Measurements from ENCODE around the gene KIRREL1. TPM values are rescaled to one million over a fixed set of nuclear protein-coding genes. Genes with fewer than 3 reads are reported as not detected.

Gene KIRREL1
- total RNA-seq, 1 experiment from 2014 or later = 211 TPM

GRCh38 chr1:158087320-158087927 is 94.0 kb downstream of the KIRREL1 start:
- Histone ChIP-seq H3K27ac (ENCODE audit: low read depth, low read length, poor library complexity, severe bottlenecking) (peak overlapping the region; percentile 45), H3K4me3 (ENCODE audit: low read depth, low read length, poor library complexity, severe bottlenecking) (no peak overlapping the region), H3K27me3 (replicated peaks; ENCODE audit: insufficient read depth, low read depth, low read length, poor library complexity) (no peaks in the 10 kb centered on the region), H3K4me1 (ENCODE audit: insufficient read depth, low read length, poor library complexity, severe bottlenecking) (no peaks in the 10 kb centered on the region), H3K9me3 (ENCODE audit: low read depth, low read length, poor library complexity, severe bottlenecking) (no peaks in the 10 kb centered on the region), H3K36me3 (ENCODE audit: insufficient read depth, low read length, poor library complexity, severe bottlenecking) (peaks cover 98% of the 10 kb centered on the region)
- no TSS peak for BruUV-seq (replicated peaks)
- POLR2A ChIA-PET (ENCODE audit: low non-redundant PET) = no interaction called here
- TF ChIP-seq EZH2 (IDR thresholded peaks at IDR 0.05; ENCODE audit: borderline replicate concordance, low read depth, low read length, poor library complexity, severe bottlenecking) = no peak
- TF ChIP-seq, protein P1, sequence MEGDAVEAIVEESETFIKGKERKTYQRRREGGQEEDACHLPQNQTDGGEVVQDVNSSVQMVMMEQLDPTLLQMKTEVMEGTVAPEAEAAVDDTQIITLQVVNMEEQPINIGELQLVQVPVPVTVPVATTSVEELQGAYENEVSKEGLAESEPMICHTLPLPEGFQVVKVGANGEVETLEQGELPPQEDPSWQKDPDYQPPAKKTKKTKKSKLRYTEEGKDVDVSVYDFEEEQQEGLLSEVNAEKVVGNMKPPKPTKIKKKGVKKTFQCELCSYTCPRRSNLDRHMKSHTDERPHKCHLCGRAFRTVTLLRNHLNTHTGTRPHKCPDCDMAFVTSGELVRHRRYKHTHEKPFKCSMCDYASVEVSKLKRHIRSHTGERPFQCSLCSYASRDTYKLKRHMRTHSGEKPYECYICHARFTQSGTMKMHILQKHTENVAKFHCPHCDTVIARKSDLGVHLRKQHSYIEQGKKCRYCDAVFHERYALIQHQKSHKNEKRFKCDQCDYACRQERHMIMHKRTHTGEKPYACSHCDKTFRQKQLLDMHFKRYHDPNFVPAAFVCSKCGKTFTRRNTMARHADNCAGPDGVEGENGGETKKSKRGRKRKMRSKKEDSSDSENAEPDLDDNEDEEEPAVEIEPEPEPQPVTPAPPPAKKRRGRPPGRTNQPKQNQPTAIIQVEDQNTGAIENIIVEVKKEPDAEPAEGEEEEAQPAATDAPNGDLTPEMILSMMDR (conservative IDR thresholded peaks at IDR 0.05; ENCODE audit: low read depth, low read length) = peak; percentile 94
- peak; percentile 87 for DNase-seq (ENCODE audit: low spot score)
- intact Hi-C loops (cut with micrococcal nuclease; ENCODE audit: unreplicated experiment) = loop anchor here (1.0 kb wide), 2 partner anchors 94 to 117 kb away; partner anchors contain the start of gene KIRREL1
- CTCF ChIA-PET = interaction anchor here (0.6 to 2.8 kb wide), 10 partner anchors 9 to 248 kb away, joined by 3 to 28 read pairs (median 4); partner anchors contain the start of gene KIRREL1

DNA sequence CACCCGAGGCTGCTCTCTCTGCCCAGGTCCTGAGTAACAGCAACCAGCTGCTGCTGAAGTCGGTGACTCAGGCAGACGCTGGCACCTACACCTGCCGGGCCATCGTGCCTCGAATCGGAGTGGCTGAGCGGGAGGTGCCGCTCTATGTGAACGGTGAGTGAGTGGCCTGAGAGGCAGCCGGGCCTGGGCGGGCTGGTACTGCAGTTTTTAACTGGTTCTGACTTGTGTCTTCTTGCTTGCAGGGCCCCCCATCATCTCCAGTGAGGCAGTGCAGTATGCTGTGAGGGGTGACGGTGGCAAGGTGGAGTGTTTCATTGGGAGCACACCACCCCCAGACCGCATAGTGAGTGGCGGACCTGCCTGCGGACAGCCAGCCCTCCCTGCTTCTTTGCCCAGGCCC is 96.0 kb downstream of the KIRREL1 start:
- Histone ChIP-seq H3K4me1 (ENCODE audit: insufficient read depth, low read length, poor library complexity, severe bottlenecking) (no peaks in the 10 kb centered on the region), H3K36me3 (ENCODE audit: insufficient read depth, low read length, poor library complexity, severe bottlenecking) (peaks cover 99% of the 10 kb centered on the region), H3K27me3 (replicated peaks; ENCODE audit: insufficient read depth, low read depth, low read length, poor library complexity) (no peaks in the 10 kb centered on the region), H3K27ac (ENCODE audit: low read depth, low read length, poor library complexity, severe bottlenecking) (peak overlapping the region; percentile 56), H3K9me3 (ENCODE audit: low read depth, low read length, poor library complexity, severe bottlenecking) (no peaks in the 10 kb centered on the region), H3K4me3 (ENCODE audit: low read depth, low read length, poor library complexity, severe bottlenecking) (no peak overlapping the region)
- BruUV-seq (replicated peaks) = no TSS peak
- ChIA-PET CTCF (no interaction called here), POLR2A (ENCODE audit: low non-redundant PET) (no interaction called here)
- intact Hi-C loops (cut with micrococcal nuclease; ENCODE audit: unreplicated experiment) = no loop called here
- no peak for DNase-seq (ENCODE audit: low spot score)
- TF ChIP-seq EZH2 (IDR thresholded peaks at IDR 0.05; ENCODE audit: borderline replicate concordance, low read depth, low read length, poor library complexity, severe bottlenecking) = no peak
- TF ChIP-seq, protein P1 (conservative IDR thresholded peaks at IDR 0.05; ENCODE audit: low read depth, low read length) = no peak

GRCh38 chr1:158089925-158090637 is 96.6 kb downstream of the KIRREL1 start:
- DNase-seq (ENCODE audit: low spot score) = no peak
- BruUV-seq (replicated peaks) = no TSS peak
- intact Hi-C loops (cut with micrococcal nuclease; ENCODE audit: unreplicated experiment) = no loop called here
- Histone ChIP-seq H3K9me3 (ENCODE audit: low read depth, low read length, poor library complexity, severe bottlenecking) (no peaks in the 10 kb centered on the region), H3K4me1 (ENCODE audit: insufficient read depth, low read length, poor library complexity, severe bottlenecking) (no peaks in the 10 kb centered on the region), H3K27me3 (replicated peaks; ENCODE audit: insufficient read depth, low read depth, low read length, poor library complexity) (no peaks in the 10 kb centered on the region), H3K4me3 (ENCODE audit: low read depth, low read length, poor library complexity, severe bottlenecking) (no peak overlapping the region), H3K27ac (ENCODE audit: low read depth, low read length, poor library complexity, severe bottlenecking) (peak overlapping the region; percentile 56), H3K36me3 (ENCODE audit: insufficient read depth, low read length, poor library complexity, severe bottlenecking) (peaks cover 98% of the 10 kb centered on the region)
- CTCF ChIA-PET = no interaction called here
- POLR2A ChIA-PET (ENCODE audit: low non-redundant PET) = no interaction called here
- TF ChIP-seq, protein P1 (conservative IDR thresholded peaks at IDR 0.05; ENCODE audit: low read depth, low read length) = no peak
- no peak for TF ChIP-seq EZH2 (IDR thresholded peaks at IDR 0.05; ENCODE audit: borderline replicate concordance, low read depth, low read length, poor library complexity, severe bottlenecking)
